Neuronal stem cell (in vitro differentiated cells): Measurements from ENCODE around the gene AP5S1.

Source experiments
- DNase-seq: peaks from one replicate; pipeline ENCODE4 v3.0.0-alpha.2; 2013; ENCODE audit warnings: low spot score
- H2AFZ ChIP-seq: one replicate; pipeline ENCODE4 v1.6.1; 2013; ENCODE audit warnings: mild to moderate bottlenecking, low read length, inconsistent platforms
- H2AK5ac ChIP-seq: 2 replicates; pipeline ENCODE4 v1.6.1; 2013; ENCODE audit warnings: low read depth, mild to moderate bottlenecking, inconsistent platforms, low read length, moderate library complexity, mixed read lengths
- H2BK120ac ChIP-seq: 2 replicates; pipeline ENCODE4 v1.6.1; 2013; ENCODE audit warnings: low read depth, mild to moderate bottlenecking, inconsistent platforms, low read length, moderate library complexity, mixed read lengths
- H2BK12ac ChIP-seq: one replicate; pipeline ENCODE4 v1.6.1; 2013; ENCODE audit warnings: low read length, inconsistent platforms
- H2BK15ac ChIP-seq: 2 replicates; pipeline ENCODE4 v1.6.1; 2013; ENCODE audit warnings: mild to moderate bottlenecking, low read length, inconsistent platforms, mixed read lengths
- H2BK5ac ChIP-seq: one replicate; pipeline ENCODE4 v1.6.1; 2013; ENCODE audit warnings: inconsistent platforms, mild to moderate bottlenecking, low read length, moderate library complexity
- H3K14ac ChIP-seq: one replicate; pipeline ENCODE4 v1.6.1; 2013; ENCODE audit warnings: low read length, inconsistent platforms
- H3K18ac ChIP-seq: 2 replicates; pipeline ENCODE4 v1.6.1; 2013; ENCODE audit warnings: low read length, inconsistent platforms
- H3K23ac ChIP-seq: 2 replicates; pipeline ENCODE4 v1.6.1; 2013; ENCODE audit warnings: low read depth, mild to moderate bottlenecking, mixed read lengths, low read length, inconsistent platforms; ENCODE audit not compliant: poor library complexity
- H3K27ac ChIP-seq: replicated peaks from 3 replicates; pipeline ENCODE4 v1.5.1; 2013; ENCODE audit warnings: low read length, inconsistent platforms
- H3K27me3 ChIP-seq, 3 experiments: 2 replicates each; pipeline ENCODE4 v1.6.1; 2013; ENCODE audit warnings: low read length in 3 of 3, mild to moderate bottlenecking in 2 of 3, inconsistent platforms in 1 of 3, low read depth in 1 of 3, mixed read lengths in 1 of 3, moderate library complexity in 1 of 3; ENCODE audit not compliant: control insufficient read depth in 3 of 3, insufficient read depth in 3 of 3
- H3K36me3 ChIP-seq, 2 donors: replicated peaks in 1 of 2; 2 replicates each; pipeline ENCODE4 v1.6.1; 2013; ENCODE audit warnings: low read length in 2 of 2; ENCODE audit not compliant: control insufficient read depth in 2 of 2, insufficient read depth in 2 of 2
- H3K4ac ChIP-seq: 2 replicates; pipeline ENCODE4 v1.6.1; 2013; ENCODE audit warnings: inconsistent platforms, mild to moderate bottlenecking, low read length, moderate library complexity
- H3K4me1 ChIP-seq, 2 donors: 1 replicate in 1 of 2; 2 replicates in 1 of 2; pipeline ENCODE4 v1.6.1; 2013; ENCODE audit warnings: low read length in 2 of 2, low read depth in 1 of 2; ENCODE audit not compliant: control insufficient read depth in 2 of 2, insufficient read depth in 1 of 2
- H3K4me2 ChIP-seq: one replicate; pipeline ENCODE4 v1.6.1; 2013; ENCODE audit warnings: mild to moderate bottlenecking, low read length, inconsistent platforms; ENCODE audit not compliant: insufficient read depth, poor library complexity, severe bottlenecking
- H3K4me3 ChIP-seq, 2 donors: 2 replicates each; pipeline ENCODE4 v1.5.1; 2013; ENCODE audit warnings: low read length in 2 of 2, mild to moderate bottlenecking in 2 of 2, inconsistent platforms in 1 of 2, moderate library complexity in 1 of 2
- H3K79me1 ChIP-seq: one replicate; pipeline ENCODE4 v1.6.1; 2013; ENCODE audit warnings: low read depth, mild to moderate bottlenecking, inconsistent platforms, low read length, moderate library complexity
- H3K9ac ChIP-seq: one replicate; pipeline ENCODE4 v1.6.1; 2013; ENCODE audit warnings: mild to moderate bottlenecking, low read depth, low read length, inconsistent platforms; ENCODE audit not compliant: poor library complexity
- H3K9me3 ChIP-seq, 2 donors: replicated peaks in 1 of 2; 2 replicates each; pipeline versions ENCODE3 to v1.6.1; 2013; ENCODE audit warnings: low read length in 2 of 2, mild to moderate bottlenecking in 2 of 2, inconsistent platforms in 1 of 2, low read depth in 1 of 2, mixed read lengths in 1 of 2, moderate library complexity in 1 of 2; ENCODE audit not compliant: control insufficient read depth in 2 of 2, insufficient read depth in 1 of 2
- H4K8ac ChIP-seq: one replicate; pipeline ENCODE4 v1.6.1; 2013; ENCODE audit warnings: low read depth, mild to moderate bottlenecking, inconsistent platforms, low read length, moderate library complexity
- H4K91ac ChIP-seq: one replicate; pipeline ENCODE4 v1.6.1; 2013; ENCODE audit warnings: low read length, low read depth, mild to moderate bottlenecking, inconsistent platforms; ENCODE audit not compliant: poor library complexity
- WGBS, 2 donors: extraction: QIAGEN DNeasy Blood & Tissue Kit; methylation state at CpG; one replicate each; pipeline ENCODE4 v1.1.7; 2013; ENCODE audit warnings: missing lambda C conversion rate in 2 of 2, mixed read lengths in 1 of 2; ENCODE audit not compliant: insufficient read length in 2 of 2, insufficient replicate concordance in 1 of 2; ENCODE audit errors: extremely low coverage in 2 of 2; 5-methylcytosine and 5-hydroxymethylcytosine counted together

The AP5S1 gene

GRCh38 chr20:3875378-3875974 lies 55.1 kb downstream of the AP5S1 start:
- H2BK5ac ChIP-seq: no peak overlapping the region
- H2AK5ac ChIP-seq: no peak overlapping the region
- H2AFZ ChIP-seq: no peak overlapping the region
- no peak overlapping the region for H3K4me2 ChIP-seq
- H3K18ac ChIP-seq: peak overlapping the region; percentile 42
- WGBS, 2 donors: no CpG with 5 or more reads among the region's 9 CpGs
- no peak overlapping the region for H3K4ac ChIP-seq
- H3K4me1 ChIP-seq: no peaks in the 10 kb centered on the region
- no peak overlapping the region for H2BK120ac ChIP-seq
- no peaks in the 10 kb centered on the region for H3K27me3 ChIP-seq
- no peak for DNase-seq
- no peak overlapping the region for H2BK12ac ChIP-seq
- no peak overlapping the region for H2BK15ac ChIP-seq
- H3K36me3 ChIP-seq: peaks cover 14 to 51% of the 10 kb centered on the region in 2 donors
- no peaks in the 10 kb centered on the region for H3K79me1 ChIP-seq
- no peak overlapping the region for H4K8ac ChIP-seq
- H4K91ac ChIP-seq: no peak overlapping the region
- H3K9me3 ChIP-seq: peaks cover 0 to 2% of the 10 kb centered on the region in 2 donors
- no peak overlapping the region for H3K9ac ChIP-seq
- no peak overlapping the region for H3K27ac ChIP-seq
- H3K14ac ChIP-seq: no peak overlapping the region
- H3K4me3 ChIP-seq: no peak overlapping the region
- no peak overlapping the region for H3K23ac ChIP-seq

DNA sequence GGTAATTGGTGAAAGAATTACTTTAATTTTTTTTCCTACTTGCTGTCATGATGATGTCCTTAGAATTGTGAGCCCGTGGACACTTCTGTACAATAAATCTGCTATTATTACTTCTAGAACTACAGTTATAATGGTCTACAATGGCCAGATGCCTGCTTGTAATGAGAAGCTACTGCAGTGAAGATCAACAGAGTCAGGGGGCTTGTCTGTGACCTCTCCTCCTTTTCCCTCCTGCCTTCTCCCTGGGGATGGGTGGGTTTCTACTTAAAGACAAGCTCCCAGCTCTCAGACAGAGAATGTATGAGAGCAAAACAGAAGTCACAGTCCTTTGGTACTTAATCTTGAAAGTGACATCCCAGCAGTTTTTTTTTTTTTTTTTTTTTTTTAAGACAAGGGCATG lies 55.7 kb downstream of the AP5S1 start:
- H2BK120ac ChIP-seq: no peak overlapping the region
- peaks cover 14 to 47% of the 10 kb centered on the region in 2 donors for H3K36me3 ChIP-seq
- no peak overlapping the region for H4K8ac ChIP-seq
- no peak overlapping the region for H3K14ac ChIP-seq
- no peak overlapping the region for H3K4me3 ChIP-seq
- peaks cover 0 to 2% of the 10 kb centered on the region in 2 donors for H3K9me3 ChIP-seq
- H3K9ac ChIP-seq: no peak overlapping the region
- no CpG with 5 or more reads among the region's 1 CpG for WGBS, 2 donors
- H3K79me1 ChIP-seq: no peaks in the 10 kb centered on the region
- no peak overlapping the region for H2BK15ac ChIP-seq
- DNase-seq: no peak
- no peak overlapping the region for H3K4me2 ChIP-seq
- H3K4me1 ChIP-seq: no peaks in the 10 kb centered on the region
- no peak overlapping the region for H4K91ac ChIP-seq
- no peak overlapping the region for H3K4ac ChIP-seq
- no peak overlapping the region for H2BK12ac ChIP-seq
- H3K18ac ChIP-seq: no peak overlapping the region
- H3K23ac ChIP-seq: no peak overlapping the region
- H2BK5ac ChIP-seq: no peak overlapping the region
- no peak overlapping the region for H2AK5ac ChIP-seq
- no peak overlapping the region for H2AFZ ChIP-seq
- no peak overlapping the region for H3K27ac ChIP-seq
- no peaks in the 10 kb centered on the region for H3K27me3 ChIP-seq

GRCh38 chr20:3876676-3877075 lies 56.3 kb downstream of the AP5S1 start:
- Histone ChIP-seq H3K14ac (no peak overlapping the region), H3K27me3 (no peaks in the 10 kb centered on the region), H3K9me3 (peaks cover 0 to 2% of the 10 kb centered on the region in 2 donors), H2BK5ac (no peak overlapping the region), H3K18ac (no peak overlapping the region), H4K91ac (no peak overlapping the region), H3K4me1 (no peaks in the 10 kb centered on the region), H4K8ac (no peak overlapping the region), H3K4ac (no peak overlapping the region), H2BK12ac (no peak overlapping the region), H2AFZ (no peak overlapping the region), H3K4me2 (no peak overlapping the region), H2BK120ac (no peak overlapping the region), H3K4me3 (no peak overlapping the region), H3K23ac (no peak overlapping the region), H3K9ac (no peak overlapping the region), H2AK5ac (no peak overlapping the region), H2BK15ac (no peak overlapping the region), H3K27ac (no peak overlapping the region), H3K36me3 (peaks cover 13 to 40% of the 10 kb centered on the region in 2 donors), H3K79me1 (no peaks in the 10 kb centered on the region)
- no peak for DNase-seq
